ENCODE data around the gene BAAT.

BAAT gene

GRCh38 chr9:101372327-101373118, 12.3 kb downstream of the BAAT start:
- no peaks in the 10 kb centered on the region for H3K36me3 ChIP-seq (ENCODE audit: insufficient read depth, low read length)

GRCh38 chr9:101371813-101372212, 13.0 kb downstream of the BAAT start:
- Histone ChIP-seq H3K27ac (no peak overlapping the region), H3K9ac (ENCODE audit: insufficient read length) (no peak overlapping the region), H3K9me3 (ENCODE audit: low read depth, low read length) (no peaks in the 10 kb centered on the region), H3K4me3 (no peak overlapping the region), H3K36me3 (ENCODE audit: insufficient read depth, low read length) (no peaks in the 10 kb centered on the region)
- TF ChIP-seq POLR2AphosphoS5 (IDR thresholded peaks at IDR 0.05; ENCODE audit: borderline replicate concordance, low read depth, low read length): no peak
- no peak for TF ChIP-seq FOXP2 (optimal IDR thresholded peaks at IDR 0.05; ENCODE audit: control extremely low read depth, extremely low read length, insufficient read depth)
- TF ChIP-seq EZH2 (IDR thresholded peaks at IDR 0.05): no peak
- no peak for DNase-seq (ENCODE audit: low read depth, low spot score)

More at GRCh38 chr9:101372327-101373118, 12.3 kb downstream of the BAAT start:
- TF ChIP-seq FOXP2 (optimal IDR thresholded peaks at IDR 0.05; ENCODE audit: control extremely low read depth, extremely low read length, insufficient read depth): no peak
- no peak for TF ChIP-seq POLR2AphosphoS5 (IDR thresholded peaks at IDR 0.05; ENCODE audit: borderline replicate concordance, low read depth, low read length)
- Histone ChIP-seq H3K9me3 (ENCODE audit: low read depth, low read length) (no peaks in the 10 kb centered on the region), H3K9ac (ENCODE audit: insufficient read length) (no peak overlapping the region), H3K27ac (no peak overlapping the region), H3K4me3 (no peak overlapping the region)
- DNase-seq (ENCODE audit: low read depth, low spot score): no peak

- H3K4me3 ChIP-seq: no peak overlapping the region
- DNase-seq (ENCODE audit: low read depth, low spot score): no peak
- H3K9me3 ChIP-seq (ENCODE audit: low read depth, low read length): no peaks in the 10 kb centered on the region
- TF ChIP-seq POLR2AphosphoS5 (IDR thresholded peaks at IDR 0.05; ENCODE audit: borderline replicate concordance, low read depth, low read length): no peak
- no peak for TF ChIP-seq FOXP2 (optimal IDR thresholded peaks at IDR 0.05; ENCODE audit: control extremely low read depth, extremely low read length, insufficient read depth)
- no peak for TF ChIP-seq EZH2 (IDR thresholded peaks at IDR 0.05)
- no peak overlapping the region for H3K9ac ChIP-seq (ENCODE audit: insufficient read length)
- H3K27ac ChIP-seq: no peak overlapping the region
- H3K36me3 ChIP-seq (ENCODE audit: insufficient read depth, low read length): no peaks in the 10 kb centered on the region
Observed at GRCh38 chr9:101369884-101370531, 14.8 kb downstream of the BAAT start.

- TF ChIP-seq EZH2 (IDR thresholded peaks at IDR 0.05) (no peak), FOXP2 (optimal IDR thresholded peaks at IDR 0.05; ENCODE audit: control extremely low read depth, extremely low read length, insufficient read depth) (no peak), POLR2AphosphoS5 (IDR thresholded peaks at IDR 0.05; ENCODE audit: borderline replicate concordance, low read depth, low read length) (no peak)
- H3K27ac ChIP-seq: no peak overlapping the region
- DNase-seq (ENCODE audit: low read depth, low spot score): no peak
Observed at GRCh38 chr9:101369286-101369685, 15.5 kb downstream of the BAAT start.

GRCh38 chr9:101367323-101367722, 17.5 kb downstream of the BAAT start:
- Histone ChIP-seq H3K36me3 (ENCODE audit: insufficient read depth, low read length) (no peaks in the 10 kb centered on the region), H3K4me3 (no peak overlapping the region), H3K9ac (ENCODE audit: insufficient read length) (no peak overlapping the region), H3K9me3 (ENCODE audit: low read depth, low read length) (no peaks in the 10 kb centered on the region), H3K27ac (no peak overlapping the region)
- no peak for DNase-seq (ENCODE audit: low read depth, low spot score)
- TF ChIP-seq EZH2 (IDR thresholded peaks at IDR 0.05): no peak
- no peak for TF ChIP-seq POLR2AphosphoS5 (IDR thresholded peaks at IDR 0.05; ENCODE audit: borderline replicate concordance, low read depth, low read length)
- TF ChIP-seq FOXP2 (optimal IDR thresholded peaks at IDR 0.05; ENCODE audit: control extremely low read depth, extremely low read length, insufficient read depth): no peak

More at GRCh38 chr9:101369286-101369685, 15.5 kb downstream of the BAAT start:
- no peaks in the 10 kb centered on the region for H3K36me3 ChIP-seq (ENCODE audit: insufficient read depth, low read length)
- no peaks in the 10 kb centered on the region for H3K9me3 ChIP-seq (ENCODE audit: low read depth, low read length)
- no peak overlapping the region for H3K9ac ChIP-seq (ENCODE audit: insufficient read length)
- H3K4me3 ChIP-seq: no peak overlapping the region

- Histone ChIP-seq H3K9ac (ENCODE audit: insufficient read length) (no peak overlapping the region), H3K4me3 (no peak overlapping the region), H3K27ac (no peak overlapping the region), H3K9me3 (ENCODE audit: low read depth, low read length) (no peaks in the 10 kb centered on the region), H3K36me3 (ENCODE audit: insufficient read depth, low read length) (no peaks in the 10 kb centered on the region)
- TF ChIP-seq EZH2 (IDR thresholded peaks at IDR 0.05) (no peak), POLR2AphosphoS5 (IDR thresholded peaks at IDR 0.05; ENCODE audit: borderline replicate concordance, low read depth, low read length) (no peak), FOXP2 (optimal IDR thresholded peaks at IDR 0.05; ENCODE audit: control extremely low read depth, extremely low read length, insufficient read depth) (no peak)
- DNase-seq (ENCODE audit: low read depth, low spot score): no peak
Observed at GRCh38 chr9:101366038-101366756, 18.6 kb downstream of the BAAT start.

GRCh38 chr9:101365181-101365580, 19.6 kb downstream of the BAAT start:
- TF ChIP-seq FOXP2 (optimal IDR thresholded peaks at IDR 0.05; ENCODE audit: control extremely low read depth, extremely low read length, insufficient read depth): no peak
- no peak for TF ChIP-seq EZH2 (IDR thresholded peaks at IDR 0.05)
- TF ChIP-seq POLR2AphosphoS5 (IDR thresholded peaks at IDR 0.05; ENCODE audit: borderline replicate concordance, low read depth, low read length): no peak
- DNase-seq (ENCODE audit: low read depth, low spot score): no peak
- Histone ChIP-seq H3K36me3 (ENCODE audit: insufficient read depth, low read length) (no peaks in the 10 kb centered on the region), H3K27ac (no peak overlapping the region), H3K4me3 (no peak overlapping the region), H3K9me3 (ENCODE audit: low read depth, low read length) (no peaks in the 10 kb centered on the region), H3K9ac (ENCODE audit: insufficient read length) (no peak overlapping the region)

GRCh38 chr9:101362450-101362849, 22.4 kb downstream of the BAAT start:
- H3K4me3 ChIP-seq: no peak overlapping the region
- DNase-seq (ENCODE audit: low read depth, low spot score): no peak
- no peak for TF ChIP-seq POLR2AphosphoS5 (IDR thresholded peaks at IDR 0.05; ENCODE audit: borderline replicate concordance, low read depth, low read length)
- TF ChIP-seq FOXP2 (optimal IDR thresholded peaks at IDR 0.05; ENCODE audit: control extremely low read depth, extremely low read length, insufficient read depth): no peak
- TF ChIP-seq EZH2 (IDR thresholded peaks at IDR 0.05): no peak
- no peak overlapping the region for H3K9ac ChIP-seq (ENCODE audit: insufficient read length)
- H3K36me3 ChIP-seq (ENCODE audit: insufficient read depth, low read length): no peaks in the 10 kb centered on the region
- no peaks in the 10 kb centered on the region for H3K9me3 ChIP-seq (ENCODE audit: low read depth, low read length)
- H3K27ac ChIP-seq: no peak overlapping the region
